ENCODE measurements around the gene HHAT. TPM values are rescaled to one million over a fixed set of nuclear protein-coding genes. Genes with fewer than 3 reads are reported as not detected.

The HHAT gene
- total and polyA plus RNA-seq, 2 of the 4 experiments (the other 2 are of a cell fraction): 1.7 to 2.5 TPM

- H2BK5ac ChIP-seq (ENCODE audit: low read depth, low read length, poor library complexity, severe bottlenecking): no peak overlapping the region
- no peak overlapping the region for H2BK20ac ChIP-seq (ENCODE audit: low read depth, low read length)
- ChIA-PET CTCF (no interaction called here), POLR2A (ENCODE audit: unreplicated experiment) (no interaction called here)
- no peak overlapping the region for H2BK120ac ChIP-seq (ENCODE audit: low read depth, low read length)
- H2AK9ac ChIP-seq (replicated peaks; ENCODE audit: low read depth, low read length, poor library complexity): no peak overlapping the region
- no peak overlapping the region for H3K4ac ChIP-seq (ENCODE audit: low read depth, low read length)
- H4K91ac ChIP-seq (ENCODE audit: insufficient read depth, low read depth, low read length): no peak overlapping the region
- no peak for ATAC-seq (ENCODE audit: low read depth)
- H2BK15ac ChIP-seq (ENCODE audit: low read depth, low read length): no peak overlapping the region
- H3K9me3 ChIP-seq (ENCODE audit: control insufficient read depth, insufficient read depth, low read length): peaks cover 12% of the 10 kb centered on the region
- no peaks in the 10 kb centered on the region for H3K36me3 ChIP-seq (ENCODE audit: control insufficient read depth, insufficient read depth, low read length)
- DNase-seq: no peak
- no TSS peak for BruUV-seq (replicated peaks)
- dilution Hi-C loops (cut with HindIII; ENCODE audit: low sequenced_read_pairs, unreplicated experiment) (no loop called here), in situ Hi-C loops (cut with MboI; ENCODE audit: low sequenced_read_pairs) (no loop called here), intact Hi-C loops (cut with micrococcal nuclease) (no loop called here)
- H2AK5ac ChIP-seq (ENCODE audit: low read depth, low read length): no peak overlapping the region
- peaks cover 6% of the 10 kb centered on the region for H3K27me3 ChIP-seq (ENCODE audit: control insufficient read depth, insufficient read depth, low read length)
- no peaks in the 10 kb centered on the region for H3K9me1 ChIP-seq (ENCODE audit: insufficient read depth, low read length)
- H3K23ac ChIP-seq (ENCODE audit: low read depth, low read length): no peak overlapping the region
- H3K14ac ChIP-seq (replicated peaks; ENCODE audit: low read depth, low read length): no peak overlapping the region
- no peak overlapping the region for H4K5ac ChIP-seq (ENCODE audit: low read depth, low read length)
- no peak overlapping the region for H3K56ac ChIP-seq (ENCODE audit: extremely low read depth, insufficient read depth, low read length)
- H3K9ac ChIP-seq (ENCODE audit: low read depth, low read length): no peak overlapping the region
- no peaks in the 10 kb centered on the region for H4K20me1 ChIP-seq (ENCODE audit: insufficient read depth, low read length)
- no peaks in the 10 kb centered on the region for H3K79me1 ChIP-seq (ENCODE audit: low read depth in 1 of 2, low read length in 2 of 2)
- no peak for TF ChIP-seq CHD1 (IDR thresholded peaks at IDR 0.05; ENCODE audit: low read depth, low read length)
- no peak for TF ChIP-seq CTCF (conservative IDR thresholded peaks at IDR 0.05; ENCODE audit: low read depth, low read length)
- no peak for TF ChIP-seq SMC3 (IDR thresholded peaks at IDR 0.05; ENCODE audit: low read depth, low read length)
- no peak for TF ChIP-seq USF2 (IDR thresholded peaks at IDR 0.05; ENCODE audit: low read depth, low read length)
- TF ChIP-seq MXI1 (IDR thresholded peaks at IDR 0.05; ENCODE audit: borderline replicate concordance, low read depth, low read length): no peak
- no peak for TF ChIP-seq MAZ (IDR thresholded peaks at IDR 0.05; ENCODE audit: borderline replicate concordance, low read depth, low read length)
- TF ChIP-seq RFX5 (IDR thresholded peaks at IDR 0.05; ENCODE audit: low read depth, low read length): no peak
- TF ChIP-seq MAFK (IDR thresholded peaks at IDR 0.05; ENCODE audit: low read depth, low read length): no peak
- no peak for TF ChIP-seq RAD21 (IDR thresholded peaks at IDR 0.05; ENCODE audit: low read length)
- no peak for TF ChIP-seq ELK1 (IDR thresholded peaks at IDR 0.05; ENCODE audit: borderline replicate concordance, low read depth, low read length)
- no peak for TF ChIP-seq NFE2L2 (IDR thresholded peaks at IDR 0.05; ENCODE audit: low read depth, low read length)
- TF ChIP-seq CEBPB (IDR thresholded peaks at IDR 0.05; ENCODE audit: low read depth, low read length): no peak
- no peak for TF ChIP-seq BHLHE40 (IDR thresholded peaks at IDR 0.05; ENCODE audit: low read depth, low read length)
- no peak for TF ChIP-seq RCOR1 (IDR thresholded peaks at IDR 0.05; ENCODE audit: insufficient replicate concordance, low read length)
- no peak for TF ChIP-seq POLR2A (IDR thresholded peaks at IDR 0.05; ENCODE audit: low read depth, low read length)
- TF ChIP-seq FOS (IDR thresholded peaks at IDR 0.05; ENCODE audit: low read depth, low read length): no peak
- H3K4me2 ChIP-seq (ENCODE audit: low read depth, low read length): no peak overlapping the region
- no CpG with 5 or more reads among the region's 5 CpGs for WGBS, 2 experiments (ENCODE audit: extremely low coverage in 2 of 2, insufficient read length in 1 of 2)
- no peak overlapping the region for H4K8ac ChIP-seq (ENCODE audit: low read depth in 2 of 2, low read length in 2 of 2)
- no peak overlapping the region for H2AFZ ChIP-seq (replicated peaks; ENCODE audit: low read length, poor library complexity)
- no peak overlapping the region for H3K18ac ChIP-seq (ENCODE audit: low read depth, low read length)
- H3K4me1 ChIP-seq (ENCODE audit: control insufficient read depth, insufficient read depth, low read length): no peaks in the 10 kb centered on the region
- H3K4me3 ChIP-seq (ENCODE audit: insufficient read depth, low read depth, low read length): no peak overlapping the region
- no peak overlapping the region for H3K27ac ChIP-seq (ENCODE audit: insufficient read depth, low read length)
Observed at GRCh38 chr1:210280221-210280620, 48.5 kb upstream of the HHAT start.
